H1 (cell line): Measurements from ENCODE around the gene SLC7A5. TPM values are rescaled to one million over a fixed set of nuclear protein-coding genes. Genes with fewer than 3 reads are reported as not detected.

Experiments used
- CTCF ChIA-PET: fragments of 300-600 bp; sonication (Branson Sonifier 250); formaldehyde crosslinking; loops from one replicate; lab custom pipeline; 2021; ENCODE audit not compliant: partially characterized antibody; lab: Charles Lee
- POLR2A ChIA-PET: fragments of 300-600 bp; sonication (Branson Sonifier 250); formaldehyde crosslinking; loops from one replicate; lab custom pipeline; 2021; ENCODE audit warnings: inconsistent platforms; ENCODE audit not compliant: partially characterized antibody; lab: Charles Lee
- DNase-seq, 2 experiments: peaks; one replicate each; pipeline versions ENCODE4 v3.0.0 to v3.0.0-alpha.2; 2010 to 2022; ENCODE audit warnings: low spot score in 2 of 2, low read depth in 1 of 2, mixed read lengths in 1 of 2
- FAIRE-seq: peaks from 2 replicates; lab custom pipeline; 2011; peaks lifted over from hg19 to GRCh38; lab: Jason Lieb, UNC
- H2AFZ ChIP-seq: 2 replicates; pipeline ENCODE4 v1.8.1; 2012; ENCODE audit warnings: low read length, inconsistent platforms
- H2AK5ac ChIP-seq: 2 replicates; pipeline ENCODE4 v1.6.1; 2013; ENCODE audit warnings: low read depth, low read length
- H2BK120ac ChIP-seq: replicated peaks from 2 replicates; pipeline ENCODE3; 2013; ENCODE audit warnings: low read depth, low read length, inconsistent platforms
- H2BK12ac ChIP-seq: 2 replicates; pipeline ENCODE4 v1.6.1; 2013; ENCODE audit warnings: low read depth, low read length
- H2BK15ac ChIP-seq: 2 replicates; pipeline ENCODE4 v1.6.1; 2013; ENCODE audit warnings: low read length
- H2BK20ac ChIP-seq: 2 replicates; pipeline ENCODE4 v1.6.1; 2013; ENCODE audit warnings: low read length
- H2BK5ac ChIP-seq: 2 replicates; pipeline ENCODE4 v1.6.1; 2013; ENCODE audit warnings: low read depth, low read length
- H3K14ac ChIP-seq: 2 replicates; pipeline ENCODE4 v1.6.1; 2013; ENCODE audit warnings: inconsistent platforms; ENCODE audit not compliant: insufficient read length
- H3K18ac ChIP-seq: 2 replicates; pipeline ENCODE4 v1.6.1; 2013; ENCODE audit warnings: low read length; ENCODE audit errors: extremely low read depth
- H3K23ac ChIP-seq: 2 replicates; pipeline ENCODE4 v1.6.1; 2013; ENCODE audit warnings: inconsistent platforms; ENCODE audit not compliant: insufficient read length
- H3K23me2 ChIP-seq: 2 replicates; pipeline ENCODE4 v1.6.1; 2013; ENCODE audit warnings: low read depth, low read length
- H3K27ac ChIP-seq: 2 replicates; pipeline ENCODE4 v1.6.1; 2011; ENCODE audit warnings: low read depth, low read length, inconsistent platforms
- H3K27me3 ChIP-seq, 4 experiments: replicated peaks in 1 of 4; 1 replicate in 1 of 4; 2 replicates in 3 of 4; pipeline versions ENCODE4 v1.6.1 to v1.8.1; 2011 to 2013; ENCODE audit warnings: low read length in 3 of 4, mild to moderate bottlenecking in 3 of 4, inconsistent platforms in 2 of 4, mixed read lengths in 2 of 4, moderate library complexity in 1 of 4; ENCODE audit not compliant: control insufficient read depth in 3 of 4, insufficient read depth in 3 of 4; ENCODE audit errors: extremely low read depth in 1 of 4
- H3K36me3 ChIP-seq, 4 experiments: 2 replicates each; pipeline versions ENCODE4 v1.6.1 to v1.8.1; 2011 to 2013; ENCODE audit warnings: mild to moderate bottlenecking in 4 of 4, low read length in 3 of 4, moderate library complexity in 2 of 4, control low read depth in 1 of 4, inconsistent platforms in 1 of 4; ENCODE audit not compliant: insufficient read depth in 4 of 4, control insufficient read depth in 2 of 4
- H3K4ac ChIP-seq: replicated peaks from 2 replicates; pipeline ENCODE3; 2013; ENCODE audit warnings: low read length, low read depth, mixed read lengths, inconsistent platforms; ENCODE audit not compliant: insufficient read length
- H3K4me1 ChIP-seq, 4 experiments: replicated peaks in 1 of 4; 1 replicate in 1 of 4; 2 replicates in 3 of 4; pipeline versions ENCODE4 v1.6.1 to v1.8.1; 2011 to 2013; ENCODE audit warnings: low read length in 3 of 4, inconsistent platforms in 2 of 4, mixed read lengths in 1 of 4; ENCODE audit not compliant: insufficient read depth in 4 of 4, control insufficient read depth in 3 of 4
- H3K4me2 ChIP-seq, 2 experiments: 2 replicates each; pipeline versions ENCODE4 v1.6.1 to v1.8.1; 2011 to 2013; ENCODE audit warnings: low read depth in 2 of 2, low read length in 2 of 2, control low read depth in 1 of 2, inconsistent platforms in 1 of 2, mild to moderate bottlenecking in 1 of 2; ENCODE audit not compliant: insufficient read depth in 1 of 2
- H3K4me3 ChIP-seq, 4 experiments: fragments of 200-600, 300-600 bp in 1 of 4; sonication (generic), shearing (Covaris generic), sonication (Bioruptor Twin) in 1 of 4; 2 replicates each; pipeline versions ENCODE4 v1.5.1 to v1.8.1; 2011 to 2016; ENCODE audit warnings: low read length in 4 of 4, low read depth in 3 of 4, control low read depth in 2 of 4, inconsistent platforms in 2 of 4, mild to moderate bottlenecking in 2 of 4, mixed read lengths in 1 of 4, moderate library complexity in 1 of 4; ENCODE audit not compliant: insufficient read depth in 2 of 4; ENCODE audit errors: extremely low read depth in 1 of 4
- H3K56ac ChIP-seq: replicated peaks from 2 replicates; pipeline ENCODE3; 2013; ENCODE audit warnings: low read depth, mild to moderate bottlenecking, mixed read lengths, low read length, inconsistent platforms; ENCODE audit not compliant: insufficient read length
- H3K79me1 ChIP-seq: 2 replicates; pipeline ENCODE4 v1.6.1; 2013; ENCODE audit warnings: low read depth, low read length, control low read depth
- H3K79me2 ChIP-seq, 2 experiments: 2 replicates each; pipeline versions ENCODE4 v1.6.1 to v1.8.1; 2012 to 2013; ENCODE audit warnings: low read length in 2 of 2, mild to moderate bottlenecking in 2 of 2, inconsistent platforms in 1 of 2; ENCODE audit not compliant: insufficient read depth in 2 of 2, control insufficient read depth in 1 of 2
- H3K9ac ChIP-seq, 4 experiments: replicated peaks in 1 of 4; 1 replicate in 1 of 4; 2 replicates in 3 of 4; pipeline versions ENCODE4 v1.6.1 to v1.8.1; 2011 to 2013; ENCODE audit warnings: low read depth in 3 of 4, low read length in 3 of 4, control low read depth in 2 of 4, mild to moderate bottlenecking in 2 of 4, moderate library complexity in 2 of 4, inconsistent platforms in 1 of 4; ENCODE audit errors: extremely low read depth in 1 of 4
- H3K9me3 ChIP-seq, 2 experiments: 2 replicates each; pipeline versions ENCODE4 v1.6.1 to v1.8.1; 2012 to 2013; ENCODE audit warnings: mild to moderate bottlenecking in 2 of 2, moderate library complexity in 2 of 2, control low read depth in 1 of 2, inconsistent platforms in 1 of 2, low read depth in 1 of 2, low read length in 1 of 2, mixed read lengths in 1 of 2; ENCODE audit not compliant: insufficient read depth in 2 of 2
- H4K20me1 ChIP-seq, 2 experiments: replicated peaks in 1 of 2; 2 replicates each; pipeline versions ENCODE3 to v1.8.1; 2011 to 2013; ENCODE audit warnings: inconsistent platforms in 2 of 2, low read length in 2 of 2, mild to moderate bottlenecking in 1 of 2; ENCODE audit not compliant: insufficient read depth in 2 of 2, control insufficient read depth in 1 of 2
- H4K5ac ChIP-seq: 2 replicates; pipeline ENCODE4 v1.6.1; 2013; ENCODE audit warnings: low read length, low read depth, mixed read lengths, inconsistent platforms; ENCODE audit not compliant: insufficient read length
- H4K8ac ChIP-seq: 2 replicates; pipeline ENCODE4 v1.8.0; 2013; ENCODE audit warnings: mild to moderate bottlenecking, moderate library complexity, low read length, inconsistent platforms; ENCODE audit not compliant: insufficient read depth; ENCODE audit errors: extremely low read depth
- H4K91ac ChIP-seq: replicated peaks from 2 replicates; pipeline ENCODE3; 2013; ENCODE audit warnings: low read length, mixed read lengths, inconsistent platforms; ENCODE audit not compliant: insufficient read length
- SP1 ChIP-seq: IDR thresholded peaks from 2 replicates; pipeline ENCODE4 v1.6.1; 2011; ENCODE audit warnings: low read depth, low read length
- TAF1 ChIP-seq: IDR thresholded peaks from 2 replicates; pipeline ENCODE4 v1.6.1; 2011; ENCODE audit warnings: mild to moderate bottlenecking, low read depth, low read length
- WGBS, 2 experiments: shearing (Covaris generic) in 1 of 2; methylation state at CpG; one replicate each; pipeline versions ENCODE4 v1.1.6 to v1.1.7; 2013 to 2015; ENCODE audit warnings: low lambda C conversion rate in 2 of 2, mixed read lengths in 2 of 2, inconsistent platforms in 1 of 2, low coverage in 1 of 2, missing lambda C conversion rate in 1 of 2; ENCODE audit not compliant: insufficient replicate concordance in 2 of 2, insufficient coverage in 1 of 2, insufficient read length in 1 of 2; ENCODE audit errors: extremely low coverage in 1 of 2, missing lambda C conversion rate in 1 of 2; 5-methylcytosine and 5-hydroxymethylcytosine counted together
- polyA plus RNA-seq, 7 experiments: library from polyadenylated mRNA; depleted of rRNA in 3 of 7; stranded (reverse) in 5 of 7; unstranded in 2 of 7; fragments of >200 nt in 5 of 7; fragments of 200-250 nt in 2 of 7; gene quantifications; 1 replicate in 5 of 7; 2 replicates in 1 of 7; 4 replicates in 1 of 7; pipeline versions ENCODE4 v1.2.1 to v1.2.3, GENCODE V29; 2011 to 2013; ENCODE audit warnings: missing spikeins in 2 of 7, mixed read lengths in 2 of 7
- total RNA-seq: library from RNA; stranded (reverse); fragmentation: NEBNext Ultra II Directional; extraction: Animal tissue kit (Norgen Biotek cat#: 25700); gene quantifications from 2 replicates; pipeline ENCODE4 v1.2.1, GENCODE V29; 2021

The SLC7A5 gene
- total and polyA plus RNA-seq, 2 of the 8 experiments (the other 6 are each of a cell fraction or from before 2014, with no cell fraction given), result 68.2 to 341 TPM

DNA sequence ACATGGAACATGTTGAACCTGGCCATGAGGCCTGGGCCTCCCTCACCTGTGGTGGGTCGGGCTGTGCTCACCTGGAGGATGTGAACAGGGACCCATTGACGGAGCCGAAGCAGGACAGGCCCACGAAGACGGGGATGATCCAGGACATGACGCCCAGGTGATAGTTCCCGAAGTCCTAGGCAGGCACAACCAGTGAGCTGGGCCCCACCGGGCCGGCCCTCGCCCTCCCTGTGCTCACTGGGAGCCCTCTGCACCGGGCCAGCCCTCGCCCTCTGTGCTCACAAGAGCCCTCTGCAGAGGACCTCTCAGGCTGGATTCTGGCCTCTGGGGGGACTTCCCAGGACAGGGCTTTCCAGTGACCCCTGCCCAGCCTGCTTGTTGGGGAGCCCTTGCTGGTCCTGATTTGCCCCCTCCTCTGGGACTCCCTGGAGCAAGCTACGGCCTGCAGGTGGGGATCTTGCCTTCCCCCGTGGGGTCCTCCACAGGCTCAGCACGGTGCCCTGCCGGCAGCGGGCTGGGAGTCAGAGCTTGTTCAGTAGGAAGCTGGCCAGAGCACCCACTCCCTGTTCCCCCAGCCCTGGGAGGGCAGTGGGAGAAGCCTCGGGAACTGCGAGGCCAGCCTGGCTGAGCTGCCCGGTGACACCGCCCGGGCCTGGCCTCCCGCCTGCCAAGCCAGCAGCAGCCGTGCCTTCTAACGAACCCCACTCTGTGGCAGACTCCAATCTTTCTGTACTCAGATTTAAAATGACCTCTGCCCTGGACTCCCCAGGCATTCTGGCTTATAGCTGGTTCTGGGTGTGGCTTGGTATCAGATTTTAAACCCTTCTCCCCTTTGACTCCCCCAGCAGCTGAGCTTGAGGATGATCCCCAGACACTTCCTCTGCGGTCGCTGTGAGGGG, 30.4 kb downstream of the SLC7A5 start:
- DNase-seq (no peak), FAIRE-seq (no peak)
- H3K27me3 ChIP-seq, result no peaks in the 10 kb centered on the region
- peaks cover 4% of the 10 kb centered on the region for H3K79me1 ChIP-seq
- no peak overlapping the region for H3K4ac ChIP-seq
- no peak overlapping the region for H3K9ac ChIP-seq
- no peaks in the 10 kb centered on the region for H3K23me2 ChIP-seq
- peaks cover 8 to 10% of the 10 kb centered on the region in 2 experiments for H4K20me1 ChIP-seq
- H3K18ac ChIP-seq, result no peak overlapping the region
- H2AFZ ChIP-seq, result no peak overlapping the region
- peaks cover 0 to 18% of the 10 kb centered on the region in 2 experiments; a peak in 2 of 4 replicates for H3K79me2 ChIP-seq
- H2BK5ac ChIP-seq, result no peak overlapping the region; the same call in 1 of the 2 replicates
- 93% methylated on average over 21 of the region's 27 CpGs; no CpG with 5 or more reads in 1 of the 2 experiments for WGBS, 2 experiments
- no peak overlapping the region for H3K4me2 ChIP-seq
- peak; percentile 44; the same call in 1 of the 2 replicates for TF ChIP-seq SP1
- TF ChIP-seq TAF1, result no peak
- ChIA-PET CTCF (interaction anchor here (0.7 to 9.8 kb wide), 14 partner anchors 8 to 507 kb away, joined by 3 to 115 read pairs (median 4); no protein-coding TSS in a partner anchor), POLR2A (interaction anchor here (1.2 to 27.1 kb wide), 6 partner anchors 9 to 60 kb away, joined by 4 to 507 read pairs (median 18); partner anchors contain the start of gene SLC7A5)
- H2BK12ac ChIP-seq, result no peak overlapping the region
- no peaks in the 10 kb centered on the region for H3K4me1 ChIP-seq
- H4K5ac ChIP-seq, result no peak overlapping the region
- no peak overlapping the region for H2BK15ac ChIP-seq
- 0 out of 2 replicates have a peak overlapping the region, but pooled peaks have one; percentile 63 for H4K8ac ChIP-seq
- H3K23ac ChIP-seq, result no peak overlapping the region
- H2BK20ac ChIP-seq, result no peak overlapping the region
- H3K4me3 ChIP-seq, result no peak overlapping the region
- peaks cover 9 to 68% (median 47%) of the 10 kb centered on the region in 4 experiments; a peak in 6 of 8 replicates for H3K36me3 ChIP-seq
- H3K27ac ChIP-seq, result no peak overlapping the region
- H3K56ac ChIP-seq, result no peak overlapping the region
- H2AK5ac ChIP-seq, result no peak overlapping the region
- no peaks in the 10 kb centered on the region for H3K9me3 ChIP-seq
- no peak overlapping the region for H4K91ac ChIP-seq
- H2BK120ac ChIP-seq, result no peak overlapping the region
- H3K14ac ChIP-seq, result no peak overlapping the region
